PC-9 (cell line): ENCODE data around the gene EXOC2. TPM values are rescaled to one million over a fixed set of nuclear protein-coding genes. Genes with fewer than 3 reads are reported as not detected.
"Not testable (repeated sequence)": the region's sequence is repeated elsewhere in the genome, so short reads cannot be mapped to it uniquely, and the experiment has no call there.

ENCODE experiments used
- BruUV-seq: library from RNA; stranded (reverse); fragments of 400-500 nt; replicated peaks from 2 replicates; lab custom pipeline; 2021; lab: Mats Ljungman, UMichigan
- CTCF ChIA-PET: fragments of 300-600 bp; sonication (Branson Sonifier 250); formaldehyde crosslinking; loops from one replicate; lab custom pipeline; 2022; ENCODE audit warnings: antibody characterized with exemption; lab: Charles Lee
- POLR2A ChIA-PET: fragments of 300-600 bp; sonication (Branson Sonifier 250); formaldehyde crosslinking; loops from one replicate; lab custom pipeline; 2022; ENCODE audit warnings: antibody characterized with exemption; ENCODE audit not compliant: unreplicated experiment; lab: Charles Lee
- DNase-seq, 2 experiments: peaks; one replicate each; pipeline versions ENCODE4 v3.0.0 to v3.0.0-alpha.2; 2015 to 2022; ENCODE audit warnings: mixed read lengths in 1 of 2
- H2AFZ ChIP-seq: fragments of 200-600 bp; sonication (generic); 2 replicates; pipeline ENCODE4 v1.8.1; 2017; ENCODE audit warnings: antibody characterized with exemption
- H3F3A ChIP-seq: fragments of 200-600 bp; sonication (generic); 2 replicates; pipeline ENCODE4 v1.8.1; 2017; ENCODE audit warnings: antibody characterized with exemption, mild to moderate bottlenecking, low read depth; ENCODE audit not compliant: insufficient read depth
- H3K27ac ChIP-seq: fragments of 200-600 bp; sonication (generic); 2 replicates; pipeline ENCODE4 v1.6.1; 2016; ENCODE audit warnings: mixed run types
- H3K27me3 ChIP-seq: fragments of 200-600 bp; sonication (generic); 2 replicates; pipeline ENCODE4 v1.6.1; 2016; ENCODE audit warnings: low read depth, mixed run types; ENCODE audit not compliant: insufficient read depth
- H3K36me3 ChIP-seq: fragments of 200-600 bp; sonication (generic); 2 replicates; pipeline ENCODE4 v1.6.1; 2016; ENCODE audit warnings: low read depth, mixed run types
- H3K4me1 ChIP-seq: fragments of 200-600 bp; sonication (generic); replicated peaks from 2 replicates; pipeline ENCODE4 v1.6.1; 2016; ENCODE audit warnings: mixed run types; ENCODE audit not compliant: insufficient read depth
- H3K4me2 ChIP-seq: fragments of 200-600 bp; sonication (generic); 2 replicates; pipeline ENCODE4 v1.6.1; 2017; ENCODE audit warnings: mixed run types
- H3K4me3 ChIP-seq: fragments of 200-600 bp; sonication (generic); 2 replicates; pipeline ENCODE4 v1.6.1; 2016; ENCODE audit warnings: mixed run types
- H3K79me2 ChIP-seq: fragments of 200-600 bp; sonication (generic); 2 replicates; pipeline ENCODE4 v1.6.1; 2017; ENCODE audit warnings: low read depth, mixed run types
- H3K9me2 ChIP-seq: fragments of 200-600 bp; sonication (generic); 2 replicates; pipeline ENCODE4 v1.8.1; 2017; ENCODE audit warnings: mild to moderate bottlenecking; ENCODE audit not compliant: insufficient read depth
- H3K9me3 ChIP-seq: fragments of 200-600 bp; sonication (generic); 2 replicates; pipeline ENCODE4 v1.8.1; 2016; ENCODE audit warnings: low read depth; ENCODE audit not compliant: insufficient read depth
- H4K20me1 ChIP-seq: fragments of 200-600 bp; sonication (generic); 2 replicates; pipeline ENCODE4 v1.8.1; 2017; ENCODE audit not compliant: insufficient read depth
- CTCF ChIP-seq: fragments of 200-600 bp; sonication (generic); conservative IDR thresholded peaks from 2 replicates; pipeline ENCODE4 v1.6.1; 2017; ENCODE audit warnings: mixed run types, antibody characterized with exemption, mild to moderate bottlenecking, moderate library complexity
- EZH2 ChIP-seq: fragments of 200-600 bp; sonication (generic); IDR thresholded peaks from 2 replicates; pipeline ENCODE4 v1.8.0; 2017; ENCODE audit warnings: antibody characterized with exemption, low read depth
- intact Hi-C: fragments of 100-400 bp; cut with micrococcal nuclease; formaldehyde crosslinking; loops from one replicate; pipeline ENCODE4 v1.10.0; 2022; ENCODE audit not compliant: unreplicated experiment
- total RNA-seq: library from RNA; stranded (reverse); gene quantifications from 2 replicates; pipeline ENCODE4 v1.2.3, GENCODE V29; 2021

EXOC2 gene
- total RNA-seq, 1 experiment from 2014 or later = 28.2 TPM

- Histone ChIP-seq H3K27ac (no peak overlapping the region), H3K36me3 (no peaks in the 10 kb centered on the region), H3F3A (no peaks in the 10 kb centered on the region), H3K27me3 (no peaks in the 10 kb centered on the region), H3K9me3 (no peaks in the 10 kb centered on the region), H3K4me2 (no peak overlapping the region), H3K79me2 (no peaks in the 10 kb centered on the region), H2AFZ (no peak overlapping the region), H3K9me2 (no peaks in the 10 kb centered on the region), H4K20me1 (no peaks in the 10 kb centered on the region), H3K4me3 (no peak overlapping the region), H3K4me1 (no peaks in the 10 kb centered on the region)
- intact Hi-C loops = no loop called here
- POLR2A ChIA-PET = no interaction called here
- no peak for TF ChIP-seq EZH2
- TF ChIP-seq CTCF = no peak
- no peak for DNase-seq
- CTCF ChIA-PET = no interaction called here
- no TSS peak for BruUV-seq
These were observed 130.8 kb downstream of the EXOC2 start for GRCh38 chr6:562052-562676.

GRCh38 chr6:561335-561734, 131.6 kb downstream of the EXOC2 start:
- not testable (repeated sequence) for H3K27ac ChIP-seq

GRCh38 chr6:558959-559358, 134.0 kb downstream of the EXOC2 start:
- H3K79me2 ChIP-seq = no peaks in the 10 kb centered on the region
- CTCF ChIA-PET = no interaction called here
- H3K9me2 ChIP-seq = no peaks in the 10 kb centered on the region
- H3K4me3 ChIP-seq = no peak overlapping the region
- DNase-seq = no peak
- no peak overlapping the region for H2AFZ ChIP-seq
- POLR2A ChIA-PET = no interaction called here
- no peaks in the 10 kb centered on the region for H3K27me3 ChIP-seq
- no peaks in the 10 kb centered on the region for H3K4me1 ChIP-seq
- no peaks in the 10 kb centered on the region for H3K36me3 ChIP-seq
- no peaks in the 10 kb centered on the region for H3K9me3 ChIP-seq
- H3K27ac ChIP-seq = no peak overlapping the region
- no peaks in the 10 kb centered on the region for H4K20me1 ChIP-seq
- intact Hi-C loops = no loop called here
- BruUV-seq = no TSS peak
- TF ChIP-seq CTCF = no peak
- TF ChIP-seq EZH2 = no peak
- H3K4me2 ChIP-seq = no peak overlapping the region
- no peaks in the 10 kb centered on the region for H3F3A ChIP-seq

More at GRCh38 chr6:561335-561734, 131.6 kb downstream of the EXOC2 start:
- POLR2A ChIA-PET, CTCF ChIA-PET, H3K4me3 ChIP-seq, H3K4me2 ChIP-seq, H2AFZ ChIP-seq, BruUV-seq, H3K9me3 ChIP-seq, DNase-seq, H3K27me3 ChIP-seq, H3K4me1 ChIP-seq, H3K9me2 ChIP-seq, H4K20me1 ChIP-seq, H3F3A ChIP-seq, intact Hi-C loops, H3K79me2 ChIP-seq, H3K36me3 ChIP-seq: not testable (repeated sequence)

- intact Hi-C loops = no loop called here
- Histone ChIP-seq H4K20me1 (no peaks in the 10 kb centered on the region), H3K79me2 (no peaks in the 10 kb centered on the region), H3K27me3 (no peaks in the 10 kb centered on the region), H3F3A (no peaks in the 10 kb centered on the region), H3K4me2 (no peak overlapping the region), H3K9me3 (no peaks in the 10 kb centered on the region), H3K36me3 (no peaks in the 10 kb centered on the region), H2AFZ (no peak overlapping the region), H3K4me1 (no peaks in the 10 kb centered on the region), H3K27ac (no peak overlapping the region), H3K4me3 (no peak overlapping the region), H3K9me2 (no peaks in the 10 kb centered on the region)
- BruUV-seq = no TSS peak
- CTCF ChIA-PET = no interaction called here
- TF ChIP-seq CTCF (no peak; the same call in 1 of the 2 replicates), EZH2 (no peak)
- POLR2A ChIA-PET = no interaction called here
- DNase-seq = no peak
These were observed 134.8 kb downstream of the EXOC2 start for GRCh38 chr6:558089-558488.
